ENCODE results near the gene PAX4. TPM values are rescaled to one million over a fixed set of nuclear protein-coding genes. Genes with fewer than 3 reads are reported as not detected.

The PAX4 gene
- not detected for polyA plus RNA-seq (ENCODE audit: insufficient read length in 4 of 4)

- no peak for DNase-seq (ENCODE audit: low read depth in 4 of 4, low spot score in 3 of 4)
Measured at GRCh38 chr7:127618042-127618441, at the start of gene PAX4. Gene PAX4, minus strand, starts transcription at chr7:127618142. Its CDS starts 2,214 bp downstream, at chr7:127615928.

DNA sequence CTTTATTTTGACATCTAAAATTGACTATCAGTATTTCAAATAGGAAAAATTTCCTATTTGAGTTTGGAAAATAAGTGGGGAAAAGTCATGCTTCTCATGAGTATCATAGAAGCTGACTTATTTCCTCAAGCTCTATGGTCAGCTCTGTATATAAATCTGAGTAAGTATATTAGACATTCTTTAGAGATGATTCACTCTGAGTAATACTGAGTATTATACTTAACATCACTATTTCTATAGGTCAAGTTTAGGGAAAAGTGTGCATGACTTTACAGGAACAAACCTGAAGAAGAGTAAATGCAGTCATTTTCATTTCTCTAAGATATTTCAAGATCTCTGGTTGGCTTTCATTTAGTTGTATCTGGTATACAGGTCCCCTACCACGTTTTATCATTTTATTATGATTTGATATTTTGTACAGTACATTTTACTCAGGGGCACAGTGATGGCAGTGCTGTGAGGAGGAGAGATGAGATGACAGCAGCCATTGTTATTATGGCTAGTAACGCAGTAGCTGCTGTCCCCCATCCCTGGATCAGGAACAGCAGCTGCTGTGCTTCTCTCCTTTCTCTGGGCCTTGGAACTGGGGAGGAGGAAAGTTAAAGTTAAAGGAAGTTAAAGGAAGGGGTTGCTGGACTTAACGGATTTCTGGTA, 49.2 kb upstream of the PAX4 start:
- no peak for DNase-seq (ENCODE audit: low read depth in 4 of 4, low spot score in 3 of 4)

DNA sequence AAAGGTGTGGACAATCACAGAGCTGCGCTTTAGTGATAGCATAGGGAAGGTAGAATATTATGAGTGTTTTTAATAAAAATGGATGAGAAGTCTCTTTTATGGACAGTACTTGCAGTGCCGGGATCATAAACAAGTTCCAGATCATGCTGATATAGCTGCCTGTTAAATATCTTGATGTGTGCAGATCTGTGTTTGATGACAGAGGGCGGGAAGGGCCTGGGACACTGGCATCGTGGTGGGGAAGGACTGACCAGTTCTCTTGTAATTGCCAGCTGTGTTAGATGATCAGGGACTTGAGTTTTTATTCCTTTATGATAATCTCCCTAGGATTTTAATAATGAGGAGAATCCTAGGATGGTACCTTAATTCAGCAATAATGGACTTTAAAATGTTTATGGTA, 48.7 kb upstream of the PAX4 start:
- no peak for DNase-seq (ENCODE audit: low read depth in 4 of 4, low spot score in 3 of 4)

DNA sequence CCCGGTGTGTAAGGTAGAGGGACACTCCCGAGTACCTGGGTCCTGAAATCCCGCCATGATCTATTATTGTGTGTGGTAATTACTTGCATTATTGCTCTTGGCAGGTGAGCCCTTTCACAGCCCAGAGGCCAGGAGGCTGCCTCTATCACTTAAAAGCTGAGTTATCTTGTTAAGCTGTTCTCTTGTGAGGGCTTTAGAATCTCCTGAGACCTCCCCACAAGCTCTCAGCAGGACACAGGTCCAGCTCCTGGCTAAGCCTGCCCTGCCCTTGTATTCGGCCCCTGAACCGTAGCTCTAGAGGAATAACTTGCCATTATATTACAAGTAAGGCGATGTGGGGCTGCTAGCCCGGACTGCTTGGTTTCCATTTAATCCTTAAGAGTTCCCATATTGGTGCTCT, 48.0 kb upstream of the PAX4 start:
- DNase-seq (ENCODE audit: low read depth in 4 of 4, low spot score in 3 of 4): no peak

- DNase-seq (ENCODE audit: low read depth in 4 of 4, low spot score in 3 of 4): no peak
Measured at GRCh38 chr7:127658970-127659630, 41.2 kb upstream of the PAX4 start.

- DNase-seq (ENCODE audit: low read depth in 4 of 4, low spot score in 3 of 4): no peak
Measured at GRCh38 chr7:127657500-127657899, 39.6 kb upstream of the PAX4 start.

DNA sequence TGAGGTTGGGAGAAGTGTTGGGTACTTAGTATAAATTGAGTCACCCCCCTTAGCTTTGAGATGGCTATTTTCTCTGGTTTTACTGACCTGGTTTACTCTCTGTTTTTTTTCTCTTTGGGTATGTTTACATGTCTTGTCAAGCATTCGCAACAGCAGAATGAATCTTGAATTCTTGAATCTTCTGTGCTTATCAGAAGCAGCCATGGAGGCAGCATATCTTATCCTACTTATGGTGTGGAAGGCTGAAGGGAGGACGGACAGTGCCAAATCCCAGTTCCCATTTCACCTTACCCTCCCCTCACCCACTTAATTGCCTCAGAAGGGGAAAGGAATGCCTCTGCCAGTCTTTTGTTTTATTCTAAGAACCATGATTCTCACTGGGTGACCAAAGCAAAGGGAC, 37.8 kb upstream of the PAX4 start:
- DNase-seq (ENCODE audit: low read depth in 4 of 4, low spot score in 3 of 4): no peak

DNA sequence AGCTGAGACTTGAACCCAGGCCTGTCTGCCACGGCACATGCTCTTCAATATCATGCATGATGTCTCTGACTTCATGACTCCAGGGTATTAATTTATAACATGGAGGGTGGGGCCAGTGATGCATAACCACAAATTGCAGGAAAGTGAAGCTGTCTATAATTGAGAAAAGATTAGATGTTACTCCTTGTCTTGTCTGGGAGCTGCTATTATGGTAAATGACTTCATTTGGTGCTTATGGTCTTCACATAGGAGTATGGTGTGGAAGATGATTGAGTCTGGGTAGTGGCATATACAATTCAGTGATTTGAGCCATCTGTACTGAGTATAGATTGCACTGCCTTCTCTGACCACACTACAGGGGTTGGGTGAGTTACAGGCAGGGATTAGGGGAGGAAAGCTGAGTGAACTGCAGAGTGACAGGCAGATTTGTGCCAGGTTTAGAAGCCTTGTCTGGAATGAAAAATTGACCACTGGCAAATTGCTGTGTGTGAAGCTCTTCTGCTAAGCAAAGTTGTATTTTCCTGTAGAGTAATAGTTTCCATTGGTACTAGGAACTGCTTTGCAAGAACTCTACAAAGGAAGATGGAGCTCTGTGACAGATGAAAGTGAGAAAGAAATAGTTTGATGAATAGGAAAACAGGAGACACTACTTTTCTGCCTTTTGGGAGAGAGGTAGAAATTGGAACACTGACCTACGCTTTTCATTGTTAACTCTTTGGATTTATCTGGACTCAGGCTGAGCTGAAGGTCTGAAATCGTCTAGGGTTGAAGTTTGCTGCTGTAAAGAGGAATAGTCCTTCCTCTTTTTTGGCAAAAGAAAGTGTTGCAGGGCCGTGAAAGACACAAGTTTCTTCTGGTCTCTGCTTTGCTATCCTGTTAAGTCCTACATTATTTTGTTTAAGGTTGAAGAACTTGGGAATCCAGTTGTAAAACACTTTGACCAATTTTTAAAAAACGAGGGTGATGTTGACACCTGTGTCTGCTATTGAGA, 36.8 kb upstream of the PAX4 start:
- no peak for DNase-seq (ENCODE audit: low read depth in 4 of 4, low spot score in 3 of 4)

GRCh38 chr7:127653396-127653795, 35.5 kb upstream of the PAX4 start:
- DNase-seq (ENCODE audit: low read depth in 4 of 4, low spot score in 3 of 4): no peak

GRCh38 chr7:127652333-127653248, 34.6 kb upstream of the PAX4 start:
- DNase-seq (ENCODE audit: low read depth in 4 of 4, low spot score in 3 of 4): peak in 1 of 4 donors; percentile 4

- peak; percentile 95 to 98 (median 97) for DNase-seq (ENCODE audit: low read depth in 4 of 4, low spot score in 3 of 4)
Measured at GRCh38 chr7:127651556-127652332, 33.8 kb upstream of the PAX4 start, which contains the start of gene SND1. Gene SND1, plus strand, starts transcription at chr7:127652194. Its CDS starts 180 bp downstream, at chr7:127652374.

GRCh38 chr7:127650847-127651555, 33.1 kb upstream of the PAX4 start:
- peak in 2 of 4 donors; percentile 50 to 55 for DNase-seq (ENCODE audit: low read depth in 4 of 4, low spot score in 3 of 4)

DNA sequence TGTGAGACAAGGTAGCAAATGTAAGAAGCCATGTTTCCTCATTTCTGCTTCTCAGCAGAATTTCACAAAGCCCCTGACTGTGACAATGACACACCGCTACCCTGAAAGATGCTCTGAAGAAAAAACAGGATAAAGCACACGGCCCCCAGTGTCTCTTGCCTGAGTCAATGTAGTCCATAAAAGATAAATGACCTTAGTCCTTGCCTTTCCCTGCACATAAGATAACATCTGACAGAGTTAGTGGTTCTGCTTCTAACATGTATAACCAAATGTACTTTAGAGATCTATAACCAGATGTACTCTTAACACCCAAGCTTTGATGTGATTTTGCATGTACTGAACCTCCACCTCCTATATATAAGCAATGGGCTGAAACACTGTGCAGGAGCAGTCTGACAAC, 31.0 kb upstream of the PAX4 start:
- DNase-seq (ENCODE audit: low read depth in 4 of 4, low spot score in 3 of 4): no peak

DNA sequence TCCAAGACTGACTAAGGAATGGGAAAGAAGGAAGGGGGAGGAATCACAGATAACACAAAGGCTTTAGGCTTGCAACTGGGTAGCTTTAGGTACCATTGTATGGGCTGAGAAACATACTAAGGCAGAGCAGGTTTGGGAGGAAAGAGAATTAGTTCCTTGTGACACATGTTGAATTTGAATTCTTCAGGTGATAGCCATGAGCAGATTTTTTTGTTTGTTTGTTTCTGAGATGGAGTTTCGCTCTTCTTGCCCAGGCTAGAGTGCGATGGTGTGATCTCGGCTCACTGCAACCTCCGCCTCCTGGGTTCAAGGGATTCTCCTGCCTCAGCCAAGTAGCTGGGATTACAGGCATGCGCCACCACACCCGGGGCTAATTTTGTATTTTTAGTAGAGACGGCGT, 29.7 kb upstream of the PAX4 start:
- no peak for DNase-seq (ENCODE audit: low read depth in 4 of 4, low spot score in 3 of 4)

DNA sequence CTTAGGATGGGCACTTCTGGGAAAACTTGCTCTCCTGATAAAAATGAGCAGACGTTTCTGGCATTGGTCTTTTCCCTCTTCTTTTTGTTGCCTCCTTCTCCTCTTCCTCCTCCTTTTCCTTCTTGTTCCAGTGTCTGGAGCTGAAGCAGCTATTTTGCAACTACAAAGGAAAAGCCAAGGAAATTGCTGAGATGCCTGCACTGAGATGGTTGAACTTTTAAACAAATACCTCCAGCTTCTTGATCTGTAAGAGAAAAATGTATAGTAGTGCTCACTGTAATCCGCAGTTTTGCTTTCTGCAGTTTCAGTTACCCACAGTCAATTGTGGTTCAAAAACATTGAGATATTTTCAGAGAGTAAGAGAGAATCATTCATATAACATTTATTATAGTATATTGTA, 26.5 kb upstream of the PAX4 start:
- no peak for DNase-seq (ENCODE audit: low read depth in 4 of 4, low spot score in 3 of 4)

DNA sequence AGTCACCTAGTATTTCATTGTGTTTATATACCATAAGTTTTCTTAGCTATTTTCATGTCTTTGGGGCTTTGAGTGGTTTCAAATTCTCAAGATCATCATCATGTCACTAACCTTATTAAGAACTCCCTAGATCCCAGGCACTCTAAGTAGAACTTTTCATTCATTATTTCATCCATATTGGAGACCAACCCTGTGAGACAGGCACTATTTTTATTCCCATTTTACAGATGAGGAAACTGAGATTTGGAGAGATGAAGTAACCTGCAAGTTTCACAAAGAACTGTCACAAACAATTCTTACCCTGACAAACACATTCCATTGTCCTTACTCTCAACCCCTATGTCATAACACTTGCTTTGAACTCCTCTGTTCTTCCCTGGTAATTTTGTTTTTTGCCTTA, 20.3 kb upstream of the PAX4 start:
- no peak for DNase-seq (ENCODE audit: low read depth in 4 of 4, low spot score in 3 of 4)

DNA sequence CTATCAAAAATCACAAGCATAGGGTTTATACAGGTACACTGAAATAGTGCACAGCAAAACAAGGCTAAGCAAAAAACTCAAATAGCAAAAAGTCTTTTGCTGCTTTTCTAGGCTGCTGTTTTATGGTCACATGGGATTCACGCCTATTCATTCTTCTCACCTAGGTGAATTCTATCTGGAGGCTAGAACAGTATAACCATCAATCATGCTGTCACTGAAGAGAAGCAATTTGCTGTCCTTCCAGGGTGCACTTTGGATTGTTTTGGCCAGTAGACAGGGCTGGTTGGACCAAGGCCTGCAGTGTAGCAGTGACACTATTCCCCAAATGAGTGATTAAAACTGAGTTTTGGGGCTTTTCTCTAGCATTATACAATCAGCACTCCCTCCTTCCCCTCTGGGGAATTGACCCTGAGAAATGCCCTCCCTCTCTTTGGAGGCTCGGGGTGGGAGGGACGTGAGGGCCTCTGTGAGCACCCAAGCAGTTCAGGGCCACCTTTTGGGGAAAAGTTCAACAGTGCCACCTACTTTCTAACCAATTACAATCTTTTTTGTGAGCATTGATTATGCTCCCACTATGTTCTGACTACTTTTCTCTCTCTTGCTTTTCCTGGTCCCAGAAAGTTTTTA, 17.8 kb upstream of the PAX4 start:
- DNase-seq (ENCODE audit: low read depth in 4 of 4, low spot score in 3 of 4): no peak

- DNase-seq (ENCODE audit: low read depth in 4 of 4, low spot score in 3 of 4): no peak
Measured at GRCh38 chr7:127632276-127632910, 14.5 kb upstream of the PAX4 start.
